ENCODE measurements around the gene MIGA2.
A peak's percentile ranks its signal among the peaks of the same experiment; 100 is the strongest.

Gene MIGA2

DNA sequence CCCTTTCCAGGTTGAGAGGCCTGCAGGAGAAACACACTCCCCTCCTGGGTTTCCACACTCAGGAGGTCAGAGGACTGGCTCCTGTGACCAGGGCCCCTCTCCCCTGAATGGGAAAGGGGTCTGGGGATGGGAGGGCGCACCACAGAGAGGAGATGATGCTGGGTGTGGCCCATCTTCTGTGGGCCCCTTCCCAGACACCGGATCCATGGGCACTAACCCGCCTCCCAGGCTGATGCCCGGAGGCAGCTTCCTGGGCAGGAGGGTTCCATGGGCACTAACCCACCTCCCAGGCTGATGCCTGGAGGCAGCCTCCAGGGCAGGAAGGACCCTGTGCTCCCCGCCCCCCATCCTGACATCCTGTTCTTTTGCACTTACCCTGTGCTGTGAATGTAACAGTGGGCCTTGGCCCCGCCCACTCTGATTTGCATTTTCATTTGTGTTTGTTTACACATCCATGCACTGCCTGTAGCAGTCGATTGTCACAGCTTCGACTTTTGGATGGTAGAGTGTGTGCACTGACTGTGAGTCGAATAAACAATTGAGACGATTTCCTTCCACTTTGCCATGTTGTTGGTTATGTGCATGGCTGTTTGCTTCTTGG lies 35.2 kb downstream of the MIGA2 start:
- peak; percentile 30 for DNase-seq (ENCODE audit: low spot score)

DNA sequence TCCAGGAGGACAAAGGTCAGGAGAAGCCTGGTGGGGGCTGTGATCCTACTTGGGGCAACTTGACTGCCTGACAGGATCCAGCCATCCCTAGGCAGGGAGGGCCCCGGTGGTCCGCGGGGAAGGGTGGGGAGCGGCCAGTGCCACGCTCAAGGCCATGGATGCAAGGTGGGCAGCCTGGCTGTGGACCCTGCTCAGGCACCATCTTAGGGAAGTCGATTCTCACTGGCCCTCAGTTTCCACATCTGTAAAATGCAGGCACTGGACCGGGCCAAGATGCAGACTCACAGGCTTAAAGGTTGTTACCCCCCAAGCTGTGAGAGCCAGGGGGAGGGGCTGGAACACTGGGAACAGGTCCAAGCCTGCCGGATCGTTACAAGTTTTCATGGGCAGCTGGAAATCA lies 35.7 kb downstream of the MIGA2 start:
- no peak for DNase-seq (ENCODE audit: low spot score)

DNA sequence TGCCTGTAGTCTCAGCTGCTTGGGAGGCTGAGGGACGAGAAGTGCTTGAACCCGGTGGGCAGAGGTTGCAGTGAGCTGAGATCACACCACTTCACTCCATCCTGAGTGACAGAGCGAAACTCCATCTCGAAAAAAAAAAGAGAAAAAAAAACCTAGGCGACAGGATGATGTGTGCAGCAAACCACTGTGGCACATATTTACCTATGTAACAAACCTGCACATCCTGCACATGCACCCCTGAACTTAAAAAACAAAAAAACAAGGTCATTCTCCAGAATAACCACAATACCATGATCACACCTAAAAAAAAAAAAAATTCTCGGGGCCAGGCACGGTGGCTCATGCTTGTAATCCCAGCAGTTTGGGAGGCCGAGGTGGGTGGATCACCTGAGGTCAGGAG lies 37.0 kb downstream of the MIGA2 start:
- peak; percentile 29 for DNase-seq (ENCODE audit: low spot score)

DNA sequence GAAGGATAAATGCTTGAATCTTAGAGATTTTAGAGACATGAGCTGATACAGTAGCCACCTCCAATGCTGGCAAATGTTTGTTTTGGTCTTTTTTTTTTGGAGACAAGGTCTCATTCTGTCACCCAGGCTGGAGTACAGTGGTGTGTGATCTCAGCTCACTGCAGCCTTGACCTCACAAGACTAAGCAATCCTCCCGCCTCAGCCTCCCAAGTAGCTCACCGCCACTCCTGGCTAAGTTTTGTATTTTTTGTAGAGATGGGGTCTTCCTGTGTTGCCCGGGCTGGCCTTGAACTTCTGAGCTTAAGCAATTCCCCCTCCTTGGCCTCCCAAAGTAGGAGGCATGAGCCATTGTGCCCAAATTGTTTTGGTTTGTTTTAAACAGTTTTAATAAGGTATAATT lies 37.7 kb downstream of the MIGA2 start:
- no peak for DNase-seq (ENCODE audit: low spot score)

DNA sequence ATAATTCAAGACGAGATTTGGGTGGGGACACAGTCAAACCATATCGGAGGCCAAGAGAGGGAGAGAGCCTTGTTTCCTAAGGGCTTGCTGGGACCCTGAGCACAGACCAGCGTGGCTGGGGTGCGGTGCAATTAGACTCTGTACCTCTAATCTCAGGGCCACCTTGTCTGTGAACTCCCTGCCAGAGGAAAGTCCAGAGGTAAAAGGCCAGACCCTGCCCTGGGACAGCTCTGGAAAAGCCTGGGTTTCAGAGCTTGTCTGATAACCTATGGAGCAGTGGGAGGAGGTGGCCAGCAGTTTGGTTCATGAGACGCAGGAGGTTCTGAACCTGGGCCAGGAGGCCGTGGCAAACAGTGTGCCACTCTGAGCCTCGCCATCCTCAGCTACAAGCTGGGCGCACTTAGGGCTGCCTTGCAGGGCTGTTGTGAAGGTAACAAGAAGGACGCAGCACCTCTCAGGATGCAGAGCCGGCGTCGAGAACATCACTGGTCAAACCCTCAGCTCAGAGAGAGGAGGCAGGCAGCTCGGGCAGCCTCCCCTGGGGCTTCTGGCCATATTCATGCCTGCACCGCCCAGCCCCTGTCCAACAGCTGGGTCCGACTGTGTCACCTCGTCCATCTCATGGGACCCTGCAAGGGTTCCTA lies 39.7 kb downstream of the MIGA2 start:
- no peak for DNase-seq (ENCODE audit: low spot score)

DNA sequence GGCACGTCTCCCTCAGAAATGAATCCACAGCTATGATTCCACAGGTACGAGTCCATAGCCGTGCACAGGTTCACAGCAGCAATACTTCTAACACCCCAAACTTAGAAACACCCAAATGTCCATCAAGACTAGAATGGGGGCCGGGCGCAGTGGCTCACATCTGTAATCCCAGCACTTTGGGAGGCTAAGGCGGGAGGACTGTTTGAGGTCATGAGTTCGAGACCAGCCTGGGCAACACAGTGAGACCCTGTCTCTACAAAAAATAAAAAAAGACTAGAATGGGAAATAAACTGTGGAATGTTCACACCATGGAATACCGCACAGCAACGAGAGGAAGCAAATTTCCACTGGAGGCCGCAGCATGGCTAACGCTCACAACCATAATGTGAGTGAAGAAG lies 40.2 kb downstream of the MIGA2 start:
- DNase-seq (ENCODE audit: low spot score) = no peak

DNA sequence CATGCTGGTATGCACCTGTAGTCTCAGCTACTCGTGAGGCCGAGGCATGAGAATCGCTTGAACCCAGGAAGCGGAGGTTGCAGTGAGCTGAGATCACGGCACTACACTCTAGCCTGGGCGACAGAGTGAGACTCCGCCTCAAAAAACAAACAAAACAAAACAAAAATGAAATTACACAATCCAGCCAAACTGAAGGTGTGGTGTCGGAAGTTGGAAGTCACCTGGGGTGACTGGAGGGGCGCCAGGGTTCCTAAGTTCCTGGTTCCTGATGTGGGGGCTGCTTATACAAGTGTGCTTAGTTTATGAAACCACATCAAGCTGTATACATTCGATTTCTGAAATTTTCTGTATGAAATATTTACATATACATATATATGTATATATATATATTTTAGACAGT lies 40.8 kb downstream of the MIGA2 start:
- no peak for DNase-seq (ENCODE audit: low spot score)

DNA sequence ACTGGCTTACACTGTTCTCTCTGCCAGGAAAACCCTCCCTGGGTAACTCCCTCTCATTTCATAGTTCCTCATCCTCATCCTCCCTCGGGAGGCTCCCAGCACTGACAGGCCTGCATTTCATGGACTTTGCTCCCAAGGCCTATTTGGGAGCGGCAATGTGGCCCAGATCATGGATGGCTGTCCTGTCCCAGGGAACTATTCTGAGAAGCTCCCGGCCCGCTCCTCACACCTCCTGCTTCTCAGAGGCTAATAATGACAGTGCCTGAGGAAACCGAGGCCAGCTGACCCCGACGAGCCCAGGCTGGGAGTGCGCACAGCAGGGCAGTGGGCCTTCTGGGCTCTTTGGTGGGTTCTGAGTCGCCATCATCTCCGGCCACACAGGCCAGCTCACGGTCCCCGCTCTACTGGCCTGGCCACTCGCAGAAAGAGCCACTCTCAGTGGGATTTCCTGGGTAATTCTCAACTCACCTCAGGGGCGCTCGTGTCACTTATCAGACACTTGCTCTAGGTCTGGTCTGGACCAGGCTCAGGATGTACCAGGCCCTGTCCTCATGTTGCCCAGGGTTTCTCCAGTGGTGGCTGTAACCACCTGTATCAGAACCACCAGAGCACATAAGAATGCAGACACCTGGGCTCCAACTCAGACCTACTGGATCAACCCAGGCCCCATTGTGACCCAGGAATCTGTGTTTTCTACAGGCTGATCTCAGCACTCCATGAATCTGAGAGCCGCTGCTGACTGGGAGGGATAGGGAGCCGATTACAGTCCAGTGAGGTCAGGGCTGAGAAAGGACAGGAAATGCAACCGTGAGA lies 42.5 kb downstream of the MIGA2 start:
- no peak for DNase-seq (ENCODE audit: low spot score)

DNA sequence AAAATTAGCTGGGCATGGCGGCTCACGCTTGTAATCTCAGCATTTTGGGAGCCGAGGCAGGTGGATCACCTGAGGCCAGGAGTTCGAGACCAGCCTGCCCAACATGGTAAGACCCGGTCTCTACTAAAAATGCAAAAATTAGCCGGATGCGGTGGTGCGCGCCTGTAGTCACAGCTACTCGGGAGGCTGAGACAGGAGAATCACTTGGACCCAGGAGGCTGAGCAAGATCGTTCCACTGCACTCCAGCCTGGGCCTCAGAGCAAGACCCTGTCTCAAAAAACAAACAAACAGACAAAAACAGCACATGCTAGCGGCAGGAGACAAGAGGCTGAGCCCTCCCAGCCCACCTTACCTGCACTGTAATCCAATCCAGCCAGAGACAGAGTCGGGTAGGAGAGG lies 43.4 kb downstream of the MIGA2 start:
- no peak for DNase-seq (ENCODE audit: low spot score)

DNA sequence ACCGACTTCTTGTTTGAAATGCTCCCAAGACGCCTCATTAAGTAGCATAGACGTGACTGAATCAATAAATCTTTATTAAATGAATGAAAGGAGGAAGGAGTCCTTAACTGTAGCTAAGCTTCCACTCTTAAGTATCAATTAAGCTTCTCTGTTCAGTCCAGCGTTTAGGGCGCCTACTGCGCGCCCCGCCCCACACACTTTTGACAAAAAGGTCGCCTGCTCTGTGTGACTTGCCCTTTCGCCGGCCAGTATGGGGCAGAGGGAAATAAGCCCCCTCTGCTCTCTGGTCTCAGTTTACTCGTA lies 43.8 kb downstream of the MIGA2 start:
- no peak for DNase-seq (ENCODE audit: low spot score)

DNA sequence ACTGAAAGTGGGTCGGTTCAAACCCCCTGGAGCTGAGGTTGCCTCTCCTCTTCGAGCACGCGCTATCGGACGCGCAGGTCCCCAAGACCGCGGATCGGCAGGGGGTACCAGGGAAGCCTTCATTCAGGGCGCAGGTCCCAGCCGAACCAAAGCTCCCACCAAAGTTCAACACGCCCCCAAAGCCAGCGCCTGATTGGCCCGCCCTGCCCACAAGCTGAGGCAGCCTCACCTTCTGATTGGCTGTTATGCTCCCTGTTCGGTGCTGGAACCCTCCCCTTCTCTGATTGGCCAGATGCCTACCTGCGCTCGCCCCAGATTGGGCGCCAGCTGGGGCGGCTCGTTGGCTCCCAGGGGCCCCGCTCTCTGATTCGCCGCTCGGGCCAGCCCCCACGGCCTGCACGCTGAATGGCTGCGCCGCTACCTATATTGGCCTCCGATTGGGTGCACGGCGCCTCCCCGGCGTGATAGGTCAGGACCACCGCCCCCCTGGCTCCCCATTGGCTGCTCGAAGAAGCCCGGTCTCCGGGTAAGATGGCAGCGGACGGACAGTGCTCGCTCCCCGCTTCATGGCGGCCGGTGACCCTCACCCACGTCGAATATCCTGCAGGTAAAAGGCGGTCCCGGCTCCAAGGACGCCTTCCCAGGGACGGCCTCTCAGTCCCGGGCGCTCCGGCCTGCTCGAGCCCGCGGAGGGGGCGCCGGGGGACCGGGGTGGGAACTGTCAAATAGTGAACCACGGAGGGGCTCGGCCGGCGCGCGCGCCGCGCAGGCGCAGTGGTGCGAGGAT lies 44.4 kb downstream of the MIGA2 start, which contains the start of gene DOLPP1:
DOLPP1 (plus strand) TSS at position 511 of the 787 bp plus-strand sequence; CDS start at position 532, 21 bp downstream.
- DNase-seq (ENCODE audit: low spot score) = peak; percentile 99

DNA sequence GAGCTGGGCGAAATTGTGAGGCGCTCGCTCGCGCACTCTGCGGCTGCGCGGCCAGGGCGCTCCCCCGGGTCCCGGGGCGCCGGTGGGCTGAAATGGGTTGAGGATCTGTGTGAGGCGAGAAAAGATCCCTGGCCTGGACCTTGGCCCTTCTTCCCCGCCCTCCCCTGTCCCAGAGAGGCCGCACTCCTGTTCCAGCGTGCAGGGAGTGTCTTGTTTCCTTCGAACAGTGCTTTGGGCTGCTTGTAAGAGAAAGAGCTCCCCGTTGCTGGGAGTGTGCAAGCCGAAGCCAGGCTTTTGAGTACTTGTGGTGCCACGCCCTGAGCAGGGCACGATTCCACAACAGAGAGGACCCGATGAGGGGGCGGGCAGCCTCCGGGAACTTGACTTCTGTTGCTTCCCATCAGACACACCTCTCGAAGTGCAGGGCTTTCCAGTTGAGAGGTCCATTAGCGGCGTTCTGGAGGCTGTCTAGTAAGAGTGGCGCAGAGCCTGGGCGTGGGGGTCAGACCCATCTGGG lies 45.0 kb downstream of the MIGA2 start:
- DNase-seq (ENCODE audit: low spot score) = peak; percentile 8

DNA sequence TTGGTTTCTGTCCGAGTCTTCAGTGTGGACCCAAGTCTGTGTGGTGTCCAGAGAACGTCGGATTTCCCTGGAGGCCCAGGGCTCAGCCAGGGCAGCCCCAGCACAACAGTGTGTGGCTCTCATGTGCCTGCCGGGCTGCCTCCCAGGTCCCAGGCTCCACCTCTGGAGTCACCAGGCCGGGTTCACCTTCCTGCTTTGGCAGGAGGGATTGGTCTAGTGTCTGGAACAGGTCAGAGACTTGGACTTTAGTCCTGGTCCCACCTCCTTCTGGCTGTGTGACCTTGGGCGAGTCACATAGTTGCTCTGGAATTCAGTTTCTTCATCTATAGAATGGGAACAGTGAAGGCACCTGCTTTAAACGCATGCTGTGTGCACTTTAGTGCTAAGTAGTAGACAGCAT lies 47.7 kb downstream of the MIGA2 start:
- no peak for DNase-seq (ENCODE audit: low spot score)

DNA sequence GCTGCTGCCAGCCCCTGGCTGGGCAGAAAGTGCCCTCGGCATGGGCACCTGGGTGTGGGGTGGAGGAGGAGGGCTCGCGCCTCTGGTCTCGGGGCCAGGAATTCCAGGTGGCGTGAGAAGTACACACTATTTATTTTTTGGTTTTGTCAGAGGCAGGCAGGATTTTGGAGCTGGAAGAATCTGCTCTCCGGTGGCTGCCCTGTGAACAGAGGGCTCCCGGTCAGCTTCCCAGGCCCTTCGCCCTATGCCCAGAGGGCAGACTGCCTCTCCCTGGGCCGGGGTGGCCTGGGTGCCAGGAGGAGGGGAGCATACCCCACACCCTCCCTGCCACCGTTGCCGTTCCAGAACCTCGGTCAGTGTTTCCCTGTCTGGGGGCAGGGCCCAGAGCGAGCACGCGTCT lies 52.8 kb downstream of the MIGA2 start:
- DNase-seq (ENCODE audit: low spot score) = no peak

DNA sequence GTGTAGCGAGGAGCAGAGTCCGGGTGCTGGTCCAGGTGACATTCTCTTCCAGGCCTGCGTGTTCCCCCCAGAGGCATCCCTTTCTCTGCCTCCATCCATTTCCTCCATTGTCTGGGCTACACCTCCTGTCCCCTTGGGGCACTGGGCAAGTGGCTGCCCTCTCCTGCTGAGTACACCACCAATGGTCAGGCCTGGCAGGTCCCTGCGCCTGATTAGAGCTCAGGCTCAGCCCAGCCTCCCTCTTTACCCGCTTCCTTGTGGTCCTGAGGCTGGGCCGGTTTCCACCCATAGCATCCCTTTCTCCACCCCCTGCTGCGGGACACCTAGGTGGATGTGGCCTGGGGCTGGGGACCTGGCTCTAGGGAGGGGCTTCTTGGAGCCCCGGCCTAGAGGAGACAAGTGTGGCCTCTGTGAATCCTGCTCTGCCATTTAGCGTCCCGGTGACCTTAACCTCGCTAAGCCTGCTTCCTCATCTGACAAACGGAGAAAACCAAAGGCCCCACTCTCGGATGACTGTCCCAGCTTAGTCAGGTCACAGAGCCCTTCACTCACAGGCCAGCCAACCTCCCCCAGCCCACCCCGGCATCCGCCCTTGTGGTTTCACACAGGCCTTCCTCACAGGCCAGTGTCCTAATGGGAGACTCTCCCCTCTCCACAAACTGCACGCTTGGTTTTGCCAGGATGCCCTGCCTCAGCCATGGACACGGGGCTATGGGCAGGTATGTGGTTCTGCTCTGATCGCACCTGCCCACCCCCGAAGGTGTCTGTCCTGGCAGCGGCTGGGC lies 57.4 kb downstream of the MIGA2 start:
- DNase-seq (ENCODE audit: low spot score) = no peak

DNA sequence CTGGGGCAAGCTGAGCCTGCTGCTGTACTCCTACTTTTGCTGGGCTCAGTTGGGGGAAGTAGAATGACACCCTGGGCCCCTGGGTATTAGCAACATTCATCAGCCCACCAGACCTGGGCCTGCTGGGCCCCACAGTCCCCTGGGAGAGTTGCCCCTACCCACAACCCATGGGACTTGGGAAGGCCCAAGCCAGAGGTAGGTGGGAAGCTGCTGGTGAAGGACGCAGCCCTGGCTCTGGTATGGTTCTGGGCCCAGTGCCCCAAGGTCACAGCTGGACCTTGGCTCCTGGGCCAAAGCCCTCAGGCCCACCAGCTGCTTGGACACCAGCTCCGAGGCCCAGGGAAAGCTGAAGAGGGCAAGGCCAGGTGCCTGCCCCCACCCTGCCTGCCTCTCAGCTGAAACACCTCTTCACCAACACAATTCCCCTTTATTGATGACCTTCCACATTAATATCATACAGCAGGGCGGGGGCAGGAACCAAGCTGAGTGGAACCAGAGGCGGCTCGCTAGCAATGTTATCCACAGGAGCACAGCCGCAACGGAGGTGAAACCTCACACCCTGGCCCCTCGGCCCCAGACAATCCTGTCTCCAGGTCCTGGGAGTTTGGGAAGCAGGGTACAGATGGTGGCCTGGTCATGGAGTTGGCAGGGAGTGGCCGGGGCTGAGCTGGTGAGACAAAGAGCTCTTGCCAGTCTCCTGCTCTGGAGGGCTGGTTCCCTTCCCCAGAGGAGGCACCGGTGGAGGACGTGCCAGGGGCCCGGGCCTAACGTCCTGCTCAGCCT lies 58.2 kb downstream of the MIGA2 start:
- no peak for DNase-seq (ENCODE audit: low spot score)

DNA sequence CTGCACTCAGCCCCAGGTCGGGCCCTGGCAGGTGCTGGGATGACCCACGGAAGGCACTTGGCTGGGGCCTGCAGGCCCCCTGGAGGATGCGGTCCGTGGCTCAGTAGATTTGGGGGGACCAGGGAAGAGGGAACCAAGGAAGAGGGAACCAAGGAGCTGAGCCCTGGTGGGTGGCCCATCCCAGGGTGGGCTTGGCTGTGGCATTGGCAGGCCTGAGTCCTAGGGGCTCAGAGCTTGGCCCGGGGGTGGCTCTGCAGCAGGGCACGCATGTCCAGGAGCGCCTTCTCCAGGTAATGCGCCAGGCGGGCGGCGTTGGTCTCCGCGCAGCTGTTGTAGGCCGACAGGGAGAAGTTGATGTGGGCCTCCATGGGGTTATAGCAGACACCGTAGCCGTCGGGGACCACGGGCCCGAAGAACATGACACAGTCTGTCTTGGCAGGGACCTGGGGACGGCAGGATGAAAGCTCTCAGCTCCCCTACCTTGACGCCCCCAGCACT lies 58.8 kb downstream of the MIGA2 start:
- no peak for DNase-seq (ENCODE audit: low spot score)

DNA sequence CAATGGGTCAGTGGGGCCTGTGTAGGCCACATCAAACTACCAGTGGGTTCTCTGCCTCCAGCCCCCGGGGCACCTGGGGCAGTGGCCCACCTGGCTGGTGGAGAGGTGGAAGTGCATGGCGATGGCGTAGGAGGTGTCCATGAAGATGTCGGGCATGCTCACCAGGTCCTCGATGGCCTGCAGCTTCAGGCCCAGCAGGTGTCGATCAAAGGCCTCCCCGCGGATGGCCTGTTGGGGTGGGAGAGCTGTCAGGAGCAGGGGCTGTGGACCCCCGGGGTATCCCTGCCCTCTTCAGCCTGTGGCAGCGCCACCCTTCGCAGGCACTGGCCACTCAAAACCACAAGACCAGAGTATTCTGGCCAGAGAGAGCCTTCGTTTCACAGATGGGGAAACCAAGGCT lies 59.5 kb downstream of the MIGA2 start:
- DNase-seq (ENCODE audit: low spot score) = no peak

DNA sequence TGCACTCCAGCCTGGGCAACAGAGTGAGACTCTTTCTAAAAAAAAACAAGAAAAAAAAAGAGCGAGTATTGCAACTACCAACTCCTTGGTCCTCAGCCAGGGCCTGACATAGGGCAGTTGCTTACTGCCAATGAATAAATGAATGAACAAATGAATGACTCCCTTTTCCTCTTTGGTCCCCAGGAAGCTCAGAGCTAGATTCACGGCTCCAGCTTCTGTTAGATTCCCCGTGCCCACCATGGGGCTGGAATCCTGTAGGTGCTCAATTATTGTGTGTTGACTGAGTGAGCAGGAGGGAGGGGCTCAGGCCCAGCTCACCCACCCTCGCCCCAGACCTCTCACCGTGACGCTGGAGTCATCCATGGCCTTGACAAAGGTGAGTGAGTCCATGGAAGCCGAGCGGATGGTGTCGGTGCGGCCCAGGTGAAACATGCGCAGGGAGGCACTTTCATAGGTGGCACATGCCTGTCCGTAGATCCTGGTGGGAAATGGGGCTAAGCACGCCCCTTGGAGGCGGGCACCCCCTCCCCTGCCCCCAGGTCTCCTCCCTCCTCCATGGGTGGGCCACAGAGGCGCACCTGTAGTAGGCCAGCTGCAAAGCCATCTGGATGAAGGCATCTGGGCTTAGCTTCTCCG lies 61.4 kb downstream of the MIGA2 start:
- no peak for DNase-seq (ENCODE audit: low spot score)

DNA sequence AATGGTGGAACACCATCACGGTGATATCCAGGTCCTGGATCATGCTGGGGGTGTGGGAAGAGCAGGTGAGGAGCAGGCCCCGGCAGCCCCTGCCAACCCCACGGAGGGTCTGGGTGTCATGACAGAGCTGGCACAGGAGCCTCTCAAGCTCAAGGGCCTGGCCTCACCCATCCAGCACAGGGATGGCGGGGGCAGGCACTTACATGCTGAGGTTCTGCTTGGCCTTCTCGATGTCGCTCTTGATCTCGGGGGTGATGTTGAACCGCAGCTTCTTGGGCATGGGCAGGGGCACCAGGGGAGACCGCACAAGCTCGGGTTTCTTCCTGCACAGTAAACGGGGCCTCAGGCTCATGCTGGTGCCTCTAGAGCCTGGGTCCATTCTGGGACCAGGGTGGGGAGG lies 61.9 kb downstream of the MIGA2 start:
- DNase-seq (ENCODE audit: low spot score) = no peak
